GM19238 (cell line): ENCODE measurements around the gene SPSB3.

Experiments
- DNase-seq: peaks from one replicate; pipeline ENCODE4 v3.0.0; 2011; ENCODE audit warnings: low spot score; ENCODE audit not compliant: insufficient read length

SPSB3 gene

DNA sequence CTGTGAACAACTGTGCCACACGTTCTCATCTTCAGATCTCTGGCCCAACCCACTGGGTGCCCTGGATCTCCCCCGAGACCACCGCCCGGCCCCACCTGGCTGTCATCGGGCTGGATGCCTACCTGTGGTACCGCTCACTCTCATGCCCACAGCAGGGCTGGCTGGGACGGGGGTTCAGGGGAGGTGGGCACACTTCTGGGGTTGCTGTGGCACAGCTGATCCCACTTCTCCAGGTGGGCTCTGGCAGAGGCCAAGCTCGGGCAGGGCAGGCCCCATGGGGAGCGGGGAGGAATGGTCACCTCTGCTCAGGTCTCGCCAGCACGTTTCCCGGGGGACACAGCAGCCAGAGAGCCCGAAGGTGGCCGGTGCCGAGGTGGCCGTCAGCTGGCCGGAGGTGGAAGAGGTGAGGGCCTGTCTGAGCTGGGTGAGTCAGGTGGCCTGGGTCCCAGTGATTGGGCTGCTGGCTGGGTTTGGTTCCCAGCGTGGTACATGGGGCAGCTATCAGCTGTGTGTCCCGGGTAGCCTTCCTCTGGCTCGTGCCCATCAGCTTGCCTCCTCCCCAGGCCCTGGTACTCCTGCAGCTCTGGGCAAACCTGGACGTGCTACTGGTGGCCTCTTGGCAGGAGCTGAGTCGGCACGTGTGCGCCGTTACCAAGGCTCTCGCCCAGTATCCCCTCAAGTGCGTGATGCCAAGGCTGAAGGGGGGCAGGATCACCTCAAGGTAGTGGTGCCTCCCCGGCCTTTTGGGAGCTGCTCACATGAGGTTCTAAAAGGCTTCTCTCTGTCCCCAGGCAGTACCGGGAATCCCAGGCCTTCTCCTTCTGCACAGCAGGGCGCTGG lies 7.1 kb downstream of the SPSB3 start:
- DNase-seq = no peak

DNA sequence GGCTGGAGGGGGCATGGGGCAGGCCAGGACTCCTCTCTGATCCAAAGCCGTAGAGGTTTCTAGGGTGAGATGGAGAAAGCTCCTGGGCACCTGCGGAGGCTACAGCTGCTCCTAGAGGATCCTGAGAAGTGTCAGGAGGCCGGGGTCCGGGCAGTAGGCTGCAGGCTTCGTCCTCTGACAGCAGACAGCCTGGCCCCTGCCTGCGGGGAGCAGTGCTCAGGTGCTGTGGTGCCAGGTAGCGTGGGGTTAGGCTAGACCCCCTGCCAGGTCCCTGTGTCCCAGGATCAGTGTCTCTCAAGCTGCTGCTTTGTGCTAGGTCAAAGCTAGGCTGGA lies 8.0 kb downstream of the SPSB3 start:
- no peak for DNase-seq

DNA sequence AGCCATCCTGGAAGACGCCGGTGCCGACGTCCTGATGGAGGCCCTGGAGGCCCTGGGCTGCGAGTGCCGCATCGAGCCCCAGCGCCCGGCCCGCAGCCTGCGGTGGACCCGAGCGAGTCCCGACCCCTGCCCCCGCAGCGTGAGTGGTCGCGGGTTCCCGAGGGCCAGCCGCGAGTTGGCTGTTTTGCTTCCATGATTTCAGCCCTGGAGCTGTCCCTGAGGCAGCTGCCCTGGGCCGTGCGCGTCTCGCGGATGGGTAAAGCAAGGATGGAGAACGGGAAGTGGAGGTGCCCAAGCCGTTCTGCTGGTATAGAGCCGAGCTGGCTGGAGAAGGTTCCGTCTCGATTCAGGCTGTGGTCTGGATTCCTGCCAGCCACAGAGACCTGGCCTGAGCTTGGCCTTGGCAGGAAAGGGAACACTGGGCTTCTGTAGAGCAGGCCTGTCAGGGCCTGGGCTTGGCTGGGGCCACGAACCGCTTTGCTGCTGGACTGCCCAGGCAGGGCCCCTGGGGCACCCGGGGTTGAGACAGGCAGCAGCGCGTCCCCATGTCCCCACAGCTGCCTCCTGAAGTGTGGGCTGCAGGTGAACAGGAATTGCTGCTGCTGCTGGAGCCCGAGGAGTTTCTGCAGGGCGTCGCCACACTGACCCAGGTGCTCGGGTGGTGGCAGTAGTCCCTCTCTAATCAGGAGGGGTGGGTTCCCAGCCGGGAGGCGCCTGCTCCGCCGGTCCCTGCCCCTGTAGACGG lies 8.5 kb downstream of the SPSB3 start:
- no peak for DNase-seq

DNA sequence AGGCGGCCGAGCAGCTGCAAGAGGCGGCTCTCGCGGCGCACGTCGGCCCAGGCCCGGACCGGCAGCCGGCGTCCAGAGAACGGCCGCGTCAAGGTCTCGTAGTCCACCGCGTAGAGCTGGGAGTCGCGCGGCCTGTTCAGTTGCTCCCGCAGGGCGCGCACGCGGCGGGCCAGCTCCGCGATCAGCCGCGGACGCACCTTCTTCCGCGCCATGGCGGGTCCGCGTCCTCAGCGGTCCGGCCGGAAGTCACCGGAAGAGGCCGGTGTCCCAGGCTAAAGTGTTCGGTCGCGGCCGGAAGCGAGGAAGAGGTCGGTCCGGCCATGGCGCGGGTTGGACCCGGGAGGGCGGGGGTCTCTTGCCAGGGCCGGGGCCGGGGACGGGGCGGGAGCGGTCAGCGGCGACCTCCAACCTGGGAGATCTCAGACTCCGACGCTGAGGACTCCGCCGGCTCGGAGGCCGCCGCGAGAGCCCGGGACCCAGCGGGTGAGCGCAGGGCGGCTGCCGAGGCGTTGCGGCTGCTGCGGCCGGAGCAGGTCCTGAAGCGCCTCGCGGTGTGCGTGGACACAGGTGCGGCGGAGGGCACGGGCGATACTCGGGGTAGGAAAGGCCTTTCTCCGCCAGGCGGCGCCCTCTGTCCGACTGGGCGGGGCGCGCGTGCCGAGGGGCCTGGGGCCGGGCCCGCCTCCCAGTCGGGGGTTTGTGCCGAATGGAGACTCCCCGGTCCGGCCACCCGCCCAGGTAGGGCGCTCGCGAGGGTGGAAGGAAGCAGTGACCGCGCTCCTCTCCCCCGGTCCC lies 9.3 kb downstream of the SPSB3 start, which contains the start of gene MRPS34:
Gene MRPS34 (minus strand): TSS at position 227 of the 795 bp plus-strand sequence. CDS start 15 bp downstream, at position 212.
- DNase-seq = peak; percentile 89

DNA sequence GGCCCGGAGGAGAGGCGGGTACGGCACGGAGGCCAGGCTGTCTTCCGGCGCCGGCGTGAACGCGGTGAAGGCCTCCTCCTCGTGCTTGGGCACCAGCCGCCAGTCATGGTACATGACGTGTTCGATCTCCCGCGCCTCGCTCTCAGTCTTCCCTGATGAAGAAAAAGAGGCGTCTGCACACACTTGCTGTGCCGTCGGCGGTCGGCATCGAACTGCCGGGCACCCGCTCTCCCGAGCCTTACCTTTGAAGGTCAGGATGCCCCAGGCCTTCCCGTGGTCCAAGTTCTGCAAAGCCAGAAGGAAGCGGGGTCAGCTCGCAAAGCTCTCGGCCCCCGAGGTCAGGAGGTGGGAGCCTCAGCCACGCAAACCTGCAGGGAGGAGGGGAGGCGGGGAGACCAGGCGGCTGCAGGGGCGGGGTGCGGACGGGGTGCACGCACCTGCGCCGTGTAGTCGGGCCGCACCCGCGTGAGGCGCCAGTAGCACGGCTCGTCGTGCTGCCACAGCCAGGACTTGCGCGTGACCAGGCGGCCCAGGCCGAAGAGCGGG lies 9.9 kb downstream of the SPSB3 start, which contains the start of gene EME2:
Gene EME2 (plus strand): TSS at position 449 of the 546 bp plus-strand sequence. CDS start 418 bp downstream, outside the sequence.
- DNase-seq = peak; percentile 54

DNA sequence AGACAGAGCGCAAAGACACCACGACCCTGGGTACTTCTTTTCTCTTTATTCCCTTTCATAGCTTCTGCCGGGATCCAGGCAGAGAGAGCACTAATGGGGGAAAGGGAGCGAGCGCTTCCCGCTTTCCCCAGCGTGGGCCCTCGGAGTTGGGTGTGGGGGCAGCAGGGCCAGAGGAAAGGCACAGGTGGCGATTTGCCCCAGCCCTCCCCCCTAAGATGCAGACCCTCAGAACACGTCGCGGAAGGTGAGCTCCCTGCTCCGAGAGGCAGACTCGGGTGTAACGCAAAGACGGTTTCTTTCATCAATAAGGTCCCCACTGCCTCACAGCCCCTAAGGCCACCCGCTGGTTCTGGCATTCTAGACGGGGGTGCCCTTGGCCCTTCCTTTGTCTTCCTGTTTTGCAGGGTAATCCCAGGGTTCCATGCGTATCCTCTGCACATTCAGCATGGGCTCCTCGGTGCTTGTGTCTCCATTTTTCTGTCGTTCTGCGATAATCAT lies 10.5 kb downstream of the SPSB3 start:
- no peak for DNase-seq

DNA sequence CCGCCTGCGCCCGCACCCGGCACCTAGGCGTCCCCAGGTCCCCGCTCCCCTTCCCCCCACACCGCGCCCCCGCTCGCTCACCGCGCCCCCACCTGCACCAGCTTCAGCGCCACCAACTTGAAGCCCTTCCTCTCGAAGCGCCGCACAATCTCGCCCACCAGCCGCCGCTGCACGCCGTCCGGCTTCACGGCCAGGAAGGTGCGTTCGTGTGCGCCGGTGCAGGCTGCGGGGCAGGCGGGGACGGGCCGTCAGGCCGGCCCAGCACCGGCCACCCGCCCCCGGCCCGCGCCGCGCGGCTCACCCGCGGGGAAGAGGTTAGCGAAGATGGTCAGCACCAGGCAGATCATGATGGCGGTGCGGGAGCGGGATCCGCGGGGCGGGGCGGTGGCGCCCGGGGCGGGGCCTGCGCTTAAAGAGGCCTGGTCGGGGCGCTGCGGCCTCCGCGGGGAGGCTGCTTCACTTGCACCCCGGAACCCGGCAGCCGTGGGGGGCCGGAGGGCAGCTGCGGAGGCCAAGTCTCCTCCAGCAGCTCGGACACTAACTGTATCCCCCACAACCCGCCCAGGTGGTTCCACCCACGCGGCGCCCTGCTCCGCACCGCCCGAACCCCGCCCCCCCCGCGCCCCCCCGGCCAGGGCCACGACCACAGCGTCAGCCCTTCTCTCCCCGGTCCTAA lies 11.0 kb downstream of the SPSB3 start, which contains the start of gene NME3:
Gene NME3 (minus strand): TSS at position 356 of the 676 bp plus-strand sequence. CDS start 9 bp downstream, at position 347.
- DNase-seq = peak; percentile 92

DNA sequence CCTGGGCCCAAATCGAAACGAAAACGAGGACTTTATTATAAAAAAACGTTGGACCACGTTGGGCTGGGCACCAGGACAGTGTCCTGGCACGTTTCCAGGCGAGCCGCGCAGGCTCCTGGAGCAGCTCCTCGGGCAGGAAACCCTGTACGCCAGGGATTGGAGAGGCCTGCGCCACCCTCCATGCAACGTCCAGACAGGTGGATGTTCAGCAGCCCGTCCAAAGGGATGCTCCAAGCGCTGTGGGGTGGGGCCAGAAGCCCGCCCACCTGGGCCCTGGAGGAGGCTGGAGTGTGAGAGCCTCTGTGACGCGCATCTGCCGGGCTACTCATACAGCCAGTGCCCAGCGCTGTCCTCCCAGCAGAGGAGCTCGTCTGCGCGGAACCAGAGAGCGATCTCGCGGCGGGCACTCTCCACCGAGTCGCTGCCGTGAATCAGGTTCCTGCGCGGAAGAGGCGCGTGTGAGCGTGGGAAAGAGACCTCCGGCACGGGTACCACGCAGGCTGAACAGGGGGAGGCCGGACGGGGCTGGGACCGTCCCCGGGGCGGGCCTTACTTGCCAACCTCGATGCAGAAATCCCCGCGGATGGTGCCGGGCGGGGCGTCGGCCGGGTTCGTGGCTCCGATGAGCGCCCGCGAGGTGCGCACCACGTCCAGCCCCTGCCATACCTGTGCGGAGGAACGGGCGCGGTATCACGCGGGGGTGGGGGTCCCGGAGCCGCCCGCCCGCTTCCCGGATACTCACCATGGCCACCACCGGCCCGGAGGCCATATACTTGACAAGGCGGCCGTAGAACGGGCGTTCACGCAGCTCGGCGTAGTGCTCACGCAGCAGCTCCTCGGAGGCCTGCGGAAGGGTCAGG lies 11.8 kb downstream of the SPSB3 start:
- peak; percentile 69 for DNase-seq

DNA sequence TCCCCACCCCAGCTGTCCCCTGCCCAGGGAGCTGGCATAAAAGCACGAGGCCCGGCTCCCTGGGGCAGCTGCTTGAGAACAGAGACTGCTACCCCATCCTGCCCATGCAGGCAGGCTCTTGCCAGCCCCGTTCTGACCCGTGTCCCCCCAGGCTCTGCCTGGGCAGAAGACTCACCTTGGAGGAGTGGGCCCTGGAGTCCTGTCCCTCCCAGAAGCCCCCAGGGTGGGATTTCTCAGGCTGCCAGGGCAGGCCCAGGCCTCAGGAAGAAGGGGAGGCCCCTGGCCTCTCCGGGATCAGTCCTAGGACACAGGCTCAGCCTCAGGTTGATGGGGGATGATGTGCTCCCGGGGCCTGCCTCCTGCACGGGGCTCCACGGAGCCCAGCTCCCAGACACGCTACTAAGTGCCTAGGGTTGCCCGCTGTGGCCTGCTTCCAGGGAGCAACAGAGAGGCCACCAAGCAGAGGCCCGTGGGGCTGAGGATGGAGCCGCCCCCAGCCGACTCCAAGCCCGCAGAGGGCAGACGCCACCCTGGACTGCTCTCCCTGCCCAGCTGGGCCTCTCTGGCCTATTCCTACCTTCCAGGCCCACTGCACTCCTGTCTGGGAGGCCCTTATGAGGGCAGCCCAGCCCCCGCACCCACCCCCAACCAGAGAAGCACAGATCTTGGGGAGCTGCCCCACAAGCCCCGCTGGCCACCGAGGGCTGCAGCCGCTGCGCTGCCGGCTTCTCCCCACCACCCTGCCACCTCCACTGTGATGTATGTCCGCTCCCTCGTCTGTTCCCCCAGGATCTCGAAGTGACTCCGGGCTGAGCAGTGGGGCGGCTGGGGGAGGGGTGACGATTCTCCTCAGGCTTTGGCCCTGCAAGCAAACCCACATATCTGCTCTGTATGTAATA lies 12.7 kb downstream of the SPSB3 start:
- DNase-seq = no peak

DNA sequence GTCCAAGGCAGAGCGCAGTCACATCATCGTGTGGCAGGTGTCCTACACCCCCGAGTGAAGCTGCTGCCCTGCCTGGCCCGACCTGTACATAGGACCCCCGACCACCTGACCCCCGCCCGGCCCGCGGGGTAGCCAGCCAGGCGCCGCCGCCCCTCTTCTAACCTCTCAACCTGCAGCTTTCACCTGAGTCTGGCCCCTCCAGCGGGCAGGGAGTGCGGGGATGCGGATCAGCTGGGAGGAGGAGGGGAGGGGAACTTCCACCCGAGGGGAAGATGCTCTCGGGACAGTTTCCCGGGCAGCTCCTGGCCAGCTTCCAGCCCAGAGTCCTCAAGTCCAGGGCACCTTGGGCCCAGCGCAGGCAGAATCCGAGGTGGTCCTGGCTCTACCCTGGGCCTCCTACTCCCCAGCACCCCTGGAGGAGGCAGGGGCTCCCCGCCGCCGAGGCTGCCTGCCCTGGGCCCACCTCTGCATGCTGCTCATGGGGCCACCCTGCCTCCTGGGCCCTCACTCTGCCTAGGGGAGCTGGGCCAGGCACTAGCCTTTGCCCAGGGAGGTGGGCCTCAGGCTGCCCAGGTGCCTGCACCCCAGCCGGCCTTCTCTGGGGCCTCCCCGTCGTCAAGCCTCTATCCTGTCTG lies 13.5 kb downstream of the SPSB3 start:
- DNase-seq = no peak

DNA sequence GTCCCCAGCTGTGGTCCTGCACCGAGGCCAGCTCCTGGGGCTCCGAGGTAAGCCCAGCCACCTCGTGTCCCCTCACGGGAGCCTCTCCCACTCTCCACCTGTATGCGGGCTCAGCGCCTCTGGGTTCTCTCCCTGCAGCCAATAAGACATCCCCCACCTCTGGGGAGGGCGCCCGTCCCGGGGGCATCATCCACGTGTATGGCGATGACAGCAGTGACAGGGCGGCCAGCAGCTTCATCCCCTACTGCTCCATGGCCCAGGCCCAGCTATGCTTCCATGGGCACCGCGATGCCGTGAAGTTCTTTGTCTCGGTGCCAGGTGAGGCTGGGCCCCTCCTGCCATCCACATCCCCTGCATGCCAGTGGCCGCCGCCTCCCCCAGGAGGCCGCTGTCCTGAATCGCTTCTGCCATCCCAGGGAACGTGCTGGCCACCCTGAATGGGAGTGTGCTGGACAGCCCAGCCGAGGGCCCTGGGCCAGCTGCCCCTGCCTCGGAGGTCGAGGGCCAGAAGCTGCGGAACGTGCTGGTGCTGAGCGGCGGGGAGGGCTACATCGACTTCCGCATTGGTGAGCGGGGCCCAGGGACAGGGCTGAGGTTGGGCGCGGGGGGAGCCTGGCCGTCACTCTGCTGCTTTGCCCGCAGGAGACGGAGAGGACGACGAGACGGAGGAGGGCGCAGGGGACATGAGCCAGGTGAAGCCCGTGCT lies 14.2 kb downstream of the SPSB3 start:
- no peak for DNase-seq

DNA sequence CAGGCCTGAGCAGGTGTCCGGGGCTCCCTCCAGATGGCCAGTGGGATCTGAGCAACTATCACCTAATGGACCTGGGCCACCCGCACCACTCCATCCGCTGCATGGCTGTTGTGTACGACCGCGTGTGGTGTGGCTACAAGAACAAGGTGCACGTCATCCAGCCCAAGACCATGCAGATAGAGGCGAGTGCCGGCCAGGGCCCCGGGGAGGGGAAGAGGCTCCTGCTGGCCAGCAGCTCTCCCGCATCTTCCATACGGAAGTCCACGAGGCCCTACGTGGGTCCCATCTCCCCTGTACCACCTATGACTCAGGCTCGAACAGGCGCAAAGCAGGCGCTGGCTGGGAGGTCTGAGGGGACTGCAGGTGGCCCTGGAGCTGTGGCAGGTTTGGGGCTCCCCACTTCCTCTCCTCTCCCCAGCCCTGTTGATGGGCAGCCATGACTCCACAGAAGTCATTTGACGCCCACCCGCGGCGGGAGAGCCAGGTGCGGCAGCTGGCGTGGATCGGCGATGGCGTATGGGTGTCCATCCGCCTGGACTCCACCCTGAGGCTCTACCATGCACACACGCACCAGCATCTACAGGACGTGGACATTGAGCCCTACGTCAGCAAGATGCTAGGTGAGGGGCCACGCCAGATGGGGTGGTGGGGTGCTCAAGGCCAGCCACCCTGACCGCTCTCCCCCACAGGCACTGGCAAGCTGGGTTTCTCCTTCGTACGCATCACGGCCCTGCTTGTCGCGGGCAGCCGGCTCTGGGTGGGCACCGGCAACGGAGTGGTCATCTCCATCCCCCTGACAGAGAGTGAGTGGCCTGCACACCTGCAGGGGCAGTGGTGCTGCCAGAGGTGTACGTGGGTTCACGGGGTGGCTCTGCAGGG lies 15.0 kb downstream of the SPSB3 start:
- DNase-seq = no peak

DNA sequence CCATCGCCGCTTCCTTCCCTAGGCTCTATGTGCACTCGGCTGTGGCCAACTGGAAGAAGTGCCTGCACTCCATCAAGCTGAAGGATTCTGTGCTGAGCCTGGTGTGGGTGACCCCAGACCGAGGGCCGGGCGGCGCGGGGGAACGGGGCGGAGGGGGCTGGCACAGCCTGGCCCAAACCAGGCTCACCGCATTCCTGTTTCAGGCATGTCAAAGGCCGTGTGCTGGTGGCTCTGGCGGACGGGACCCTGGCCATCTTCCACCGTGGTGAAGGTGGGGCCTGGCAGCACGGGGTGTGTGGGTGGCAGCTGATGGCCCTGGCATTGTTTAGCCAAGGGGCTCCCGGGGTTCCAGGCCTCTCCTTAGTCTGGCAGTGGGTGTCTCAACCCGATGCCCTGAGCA lies 15.7 kb downstream of the SPSB3 start:
- DNase-seq = no peak

DNA sequence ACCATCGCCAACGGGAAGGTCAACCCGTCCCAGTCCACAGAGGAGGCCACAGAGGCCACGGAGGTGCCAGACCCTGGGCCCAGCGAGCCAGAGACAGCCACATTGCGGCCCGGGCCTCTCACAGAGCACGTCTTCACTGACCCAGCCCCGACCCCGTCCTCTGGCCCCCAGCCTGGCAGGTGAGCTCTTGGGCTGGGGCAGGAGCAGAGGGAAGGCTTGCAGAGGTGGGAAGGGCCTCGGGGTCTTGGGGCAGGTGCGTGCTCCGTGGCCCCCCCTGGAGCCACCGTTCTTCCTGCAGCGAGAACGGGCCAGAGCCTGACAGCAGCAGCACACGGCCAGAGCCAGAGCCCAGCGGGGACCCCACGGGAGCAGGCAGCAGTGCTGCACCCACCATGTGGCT lies 16.1 kb downstream of the SPSB3 start:
- no peak for DNase-seq

DNA sequence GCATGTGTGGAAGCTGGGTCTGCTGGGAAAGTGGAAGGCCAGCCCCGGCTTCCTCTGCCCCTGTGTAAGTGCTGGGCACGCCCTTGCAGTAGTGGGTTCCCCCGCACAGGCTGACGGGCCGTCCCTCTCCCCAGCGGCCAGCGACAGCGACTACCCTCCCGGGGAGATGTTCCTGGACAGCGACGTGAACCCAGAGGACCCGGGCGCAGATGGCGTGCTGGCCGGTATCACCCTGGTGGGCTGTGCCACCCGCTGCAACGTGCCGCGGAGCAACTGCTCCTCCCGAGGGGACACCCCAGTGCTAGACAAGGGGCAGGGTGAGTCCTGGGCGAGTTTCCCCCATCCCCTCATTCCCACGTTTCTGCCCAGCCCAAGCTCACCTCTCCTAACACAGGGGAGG lies 16.5 kb downstream of the SPSB3 start:
- no peak for DNase-seq

DNA sequence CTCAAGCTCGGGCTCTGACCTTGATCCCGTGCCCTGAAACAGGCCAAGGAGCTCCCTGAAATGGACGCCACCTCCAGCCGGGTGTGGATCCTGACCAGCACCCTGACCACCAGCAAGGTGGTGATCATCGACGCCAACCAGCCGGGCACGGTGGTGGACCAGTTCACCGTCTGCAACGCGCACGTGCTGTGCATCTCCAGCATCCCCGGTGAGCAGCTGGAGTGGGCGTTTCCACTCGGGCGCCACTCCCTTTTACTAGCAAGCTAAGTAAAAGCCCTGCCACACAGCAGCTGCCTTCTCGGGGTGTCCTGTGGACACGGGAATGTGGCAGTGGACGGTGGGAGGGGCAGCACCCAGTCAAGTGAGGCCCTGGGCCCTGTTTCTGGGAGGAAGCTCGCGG lies 17.4 kb downstream of the SPSB3 start:
- no peak for DNase-seq
